ENCODE measurements around the gene DRICH1. TPM values are rescaled to one million over a fixed set of nuclear protein-coding genes. Genes with fewer than 3 reads are reported as not detected.

The DRICH1 gene
- total and polyA plus RNA-seq, 2 of the 13 experiments (the other 11 are each of a cell fraction or from before 2014, with no cell fraction given): 0.22 to 0.66 TPM

DNA sequence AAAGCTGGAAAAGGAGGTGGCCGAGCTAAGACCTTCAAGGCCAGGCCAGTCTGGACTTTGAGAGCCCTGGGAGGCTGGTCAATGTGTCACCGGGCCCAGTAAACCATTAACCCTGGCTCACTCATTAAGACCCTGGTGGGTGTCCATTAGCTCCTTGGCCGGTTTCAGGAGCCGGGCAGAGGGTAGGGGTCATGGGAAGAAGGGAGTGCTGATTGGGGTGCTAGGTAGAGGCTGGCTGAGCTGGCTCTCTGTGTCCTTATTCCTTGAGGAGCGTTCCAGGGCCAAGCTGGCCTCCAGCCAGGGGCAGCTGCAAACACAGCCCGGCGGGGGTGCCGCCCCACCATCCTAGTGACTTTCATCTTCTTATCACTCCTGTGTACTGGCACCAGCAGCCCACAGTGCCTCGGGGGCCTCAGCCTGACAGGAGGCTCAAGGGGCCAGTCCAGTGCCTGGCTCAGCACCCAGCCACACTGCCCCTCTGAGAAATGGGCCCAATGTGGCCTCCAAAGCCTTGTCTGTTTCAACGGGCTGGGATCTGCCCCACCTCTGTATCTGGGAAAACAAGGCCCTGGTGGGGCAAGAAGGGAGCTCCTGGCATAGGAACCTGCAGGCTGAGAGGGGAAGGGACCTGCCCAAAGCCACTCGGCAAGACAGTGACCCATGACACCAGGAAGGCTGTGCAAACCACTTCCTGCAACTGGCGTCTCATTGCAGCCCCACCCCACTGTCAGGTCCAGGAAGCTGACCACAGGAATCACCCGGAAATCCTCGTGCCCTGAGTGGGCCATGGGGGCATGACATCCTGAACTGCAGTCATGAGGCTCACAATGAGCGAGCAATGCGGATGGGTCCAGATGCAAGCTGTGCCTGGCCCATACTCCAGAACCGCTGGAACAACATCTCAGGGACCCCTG is 43.6 kb upstream of the DRICH1 start (continued):
- TF ChIP-seq RFX5 (IDR thresholded peaks at IDR 0.05; ENCODE audit: low read depth, low read length) (no peak), RCOR2 (CRISPR knock-in tag; IDR thresholded peaks at IDR 0.05) (0 out of 2 replicates have a peak, but pooled peaks have one; percentile 40), THAP11 (CRISPR knock-in tag; IDR thresholded peaks at IDR 0.05) (0 out of 2 replicates have a peak, but pooled peaks have one; percentile 44), ZFP36 (IDR thresholded peaks at IDR 0.05; ENCODE audit: borderline replicate concordance, low read depth, low read length, partially characterized antibody) (no peak), PHF21A (CRISPR knock-in tag; IDR thresholded peaks at IDR 0.05) (0 out of 2 replicates have a peak, but pooled peaks have one; percentile 44), SPEN (CRISPR knock-in tag; IDR thresholded peaks at IDR 0.05; ENCODE audit: low read depth) (peak; percentile 39; the same call in 1 of the 2 replicates), ZNF496 (CRISPR knock-in tag; IDR thresholded peaks at IDR 0.05; ENCODE audit: insufficient replicate concordance) (no peak)
- TF ChIP-seq, protein P1, sequence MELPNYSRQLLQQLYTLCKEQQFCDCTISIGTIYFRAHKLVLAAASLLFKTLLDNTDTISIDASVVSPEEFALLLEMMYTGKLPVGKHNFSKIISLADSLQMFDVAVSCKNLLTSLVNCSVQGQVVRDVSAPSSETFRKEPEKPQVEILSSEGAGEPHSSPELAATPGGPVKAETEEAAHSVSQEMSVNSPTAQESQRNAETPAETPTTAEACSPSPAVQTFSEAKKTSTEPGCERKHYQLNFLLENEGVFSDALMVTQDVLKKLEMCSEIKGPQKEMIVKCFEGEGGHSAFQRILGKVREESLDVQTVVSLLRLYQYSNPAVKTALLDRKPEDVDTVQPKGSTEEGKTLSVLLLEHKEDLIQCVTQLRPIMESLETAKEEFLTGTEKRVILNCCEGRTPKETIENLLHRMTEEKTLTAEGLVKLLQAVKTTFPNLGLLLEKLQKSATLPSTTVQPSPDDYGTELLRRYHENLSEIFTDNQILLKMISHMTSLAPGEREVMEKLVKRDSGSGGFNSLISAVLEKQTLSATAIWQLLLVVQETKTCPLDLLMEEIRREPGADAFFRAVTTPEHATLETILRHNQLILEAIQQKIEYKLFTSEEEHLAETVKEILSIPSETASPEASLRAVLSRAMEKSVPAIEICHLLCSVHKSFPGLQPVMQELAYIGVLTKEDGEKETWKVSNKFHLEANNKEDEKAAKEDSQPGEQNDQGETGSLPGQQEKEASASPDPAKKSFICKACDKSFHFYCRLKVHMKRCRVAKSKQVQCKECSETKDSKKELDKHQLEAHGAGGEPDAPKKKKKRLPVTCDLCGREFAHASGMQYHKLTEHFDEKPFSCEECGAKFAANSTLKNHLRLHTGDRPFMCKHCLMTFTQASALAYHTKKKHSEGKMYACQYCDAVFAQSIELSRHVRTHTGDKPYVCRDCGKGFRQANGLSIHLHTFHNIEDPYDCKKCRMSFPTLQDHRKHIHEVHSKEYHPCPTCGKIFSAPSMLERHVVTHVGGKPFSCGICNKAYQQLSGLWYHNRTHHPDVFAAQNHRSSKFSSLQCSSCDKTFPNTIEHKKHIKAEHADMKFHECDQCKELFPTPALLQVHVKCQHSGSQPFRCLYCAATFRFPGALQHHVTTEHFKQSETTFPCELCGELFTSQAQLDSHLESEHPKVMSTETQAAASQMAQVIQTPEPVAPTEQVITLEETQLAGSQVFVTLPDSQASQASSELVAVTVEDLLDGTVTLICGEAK (IDR thresholded peaks at IDR 0.05): no peak
- TF ChIP-seq, protein P1 (CRISPR knock-in tag; IDR thresholded peaks at IDR 0.05): 0 out of 2 replicates have a peak, but pooled peaks have one; percentile 19
- TF ChIP-seq, protein P2, sequence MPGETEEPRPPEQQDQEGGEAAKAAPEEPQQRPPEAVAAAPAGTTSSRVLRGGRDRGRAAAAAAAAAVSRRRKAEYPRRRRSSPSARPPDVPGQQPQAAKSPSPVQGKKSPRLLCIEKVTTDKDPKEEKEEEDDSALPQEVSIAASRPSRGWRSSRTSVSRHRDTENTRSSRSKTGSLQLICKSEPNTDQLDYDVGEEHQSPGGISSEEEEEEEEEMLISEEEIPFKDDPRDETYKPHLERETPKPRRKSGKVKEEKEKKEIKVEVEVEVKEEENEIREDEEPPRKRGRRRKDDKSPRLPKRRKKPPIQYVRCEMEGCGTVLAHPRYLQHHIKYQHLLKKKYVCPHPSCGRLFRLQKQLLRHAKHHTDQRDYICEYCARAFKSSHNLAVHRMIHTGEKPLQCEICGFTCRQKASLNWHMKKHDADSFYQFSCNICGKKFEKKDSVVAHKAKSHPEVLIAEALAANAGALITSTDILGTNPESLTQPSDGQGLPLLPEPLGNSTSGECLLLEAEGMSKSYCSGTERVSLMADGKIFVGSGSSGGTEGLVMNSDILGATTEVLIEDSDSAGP (CRISPR knock-in tag; IDR thresholded peaks at IDR 0.05; ENCODE audit: borderline replicate concordance): peak; percentile 21; the same call in 1 of the 2 replicates
